Measurements from ENCODE around the gene XXYLT1.

The XXYLT1 gene

DNA sequence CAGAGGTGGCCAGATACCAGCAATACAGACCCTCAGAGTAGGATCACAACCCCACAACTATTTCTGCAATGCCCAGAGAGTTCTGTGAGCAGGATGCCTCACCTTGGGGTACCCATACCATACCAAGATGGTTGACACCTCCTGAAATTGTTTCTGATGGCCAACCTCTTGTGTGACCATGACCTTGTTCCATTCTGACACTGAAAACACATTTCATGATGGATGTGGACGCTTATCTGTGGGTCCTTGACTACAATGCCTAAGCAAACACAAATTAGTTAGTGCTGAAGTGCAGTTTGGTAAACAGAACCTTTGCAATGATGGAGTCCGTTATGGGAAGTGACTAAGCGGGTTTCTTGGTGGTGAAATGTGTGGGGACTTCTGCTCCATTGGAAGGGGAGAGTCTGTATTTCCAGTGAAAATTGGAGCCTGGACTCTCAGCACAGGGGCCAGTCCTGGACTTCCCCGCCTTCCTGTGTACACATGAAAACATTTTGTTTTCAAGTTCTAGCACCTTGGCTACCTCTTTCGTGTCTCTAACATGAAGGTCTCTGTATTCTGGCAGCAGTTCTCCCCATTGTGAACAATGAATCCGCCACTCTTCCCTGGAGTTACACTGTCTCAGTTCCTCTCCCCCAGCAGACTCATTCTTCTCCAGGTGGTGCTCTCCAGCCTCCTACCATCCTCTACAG lies 106.2 kb downstream of the XXYLT1 start:
- no peak for DNase-seq

DNA sequence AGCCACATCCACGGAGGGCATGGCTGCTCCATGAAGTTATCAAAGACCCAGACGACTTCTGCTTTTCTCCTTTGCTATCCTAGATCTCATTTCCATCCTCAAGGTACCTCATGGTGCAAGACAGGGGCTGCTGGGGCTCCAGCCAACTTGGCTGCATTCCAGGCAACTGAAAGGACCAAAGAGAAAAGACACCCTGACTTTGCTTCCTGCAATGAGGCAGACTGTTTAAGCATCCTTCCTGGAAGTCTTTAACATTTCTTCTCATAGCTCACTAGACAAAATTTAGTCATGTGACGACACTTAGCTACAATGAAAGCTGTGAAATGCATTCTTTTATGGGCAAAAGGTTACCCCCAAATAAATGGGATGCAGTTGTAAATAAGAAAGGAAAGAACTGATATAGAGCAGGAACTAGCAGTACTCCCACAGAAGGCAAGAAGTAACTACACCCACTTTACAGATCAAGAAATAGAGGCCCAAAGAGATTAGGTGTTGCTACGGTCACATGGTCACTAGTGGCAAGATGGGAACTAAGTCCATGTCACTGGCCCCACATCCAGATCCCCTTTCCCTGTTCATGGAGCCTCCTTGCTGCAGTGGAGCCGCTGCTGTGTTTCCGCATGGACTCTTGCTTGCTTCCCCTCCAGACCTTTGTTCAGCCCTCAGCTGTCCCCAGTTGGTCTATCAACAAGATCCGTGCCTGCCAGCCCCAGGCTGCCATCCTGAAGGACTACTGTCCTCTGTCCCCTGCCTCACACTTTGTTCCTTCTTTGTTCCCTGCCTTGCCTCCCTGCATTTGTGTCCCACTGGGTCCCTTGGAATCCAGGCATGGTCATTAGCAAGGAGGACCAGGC lies 107.0 kb downstream of the XXYLT1 start:
- DNase-seq = no peak

- no peak for DNase-seq
These were observed 108.1 kb downstream of the XXYLT1 start for GRCh38 chr3:195162816-195163215.

- peak in 1 of 5 donors; percentile 56 for DNase-seq
These were observed 108.8 kb downstream of the XXYLT1 start for GRCh38 chr3:195162033-195162669.

- DNase-seq = no peak
These were observed 110.0 kb downstream of the XXYLT1 start for GRCh38 chr3:195160908-195161434.

- DNase-seq = no peak
These were observed 110.6 kb downstream of the XXYLT1 start for GRCh38 chr3:195160257-195160898.

DNA sequence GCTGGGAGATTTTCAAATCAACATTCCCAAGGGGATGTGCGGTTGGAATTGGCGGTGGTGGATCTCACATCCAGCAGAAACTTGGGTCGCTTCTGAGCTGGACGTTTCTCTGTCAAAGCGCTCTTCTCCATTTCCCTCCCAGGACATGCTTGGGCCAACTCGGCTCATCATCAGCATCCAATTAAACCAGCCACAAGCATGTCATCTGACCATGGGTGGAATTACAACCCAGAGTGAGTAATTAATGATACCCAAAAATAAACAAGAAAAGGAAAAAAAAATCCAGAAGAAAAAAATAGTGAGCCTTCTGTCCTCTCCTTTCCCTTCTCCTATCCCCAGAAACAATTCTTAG lies 111.2 kb downstream of the XXYLT1 start:
- no peak for DNase-seq

GRCh38 chr3:195159117-195159813 lies 111.7 kb downstream of the XXYLT1 start:
- DNase-seq = no peak

GRCh38 chr3:195156286-195156890 lies 114.6 kb downstream of the XXYLT1 start:
- DNase-seq = no peak

- no peak for DNase-seq
These were observed 115.3 kb downstream of the XXYLT1 start for GRCh38 chr3:195155570-195156241.

GRCh38 chr3:195154793-195155535 lies 116.0 kb downstream of the XXYLT1 start:
- DNase-seq = no peak

- DNase-seq = no peak
These were observed 116.7 kb downstream of the XXYLT1 start for GRCh38 chr3:195154111-195154791.

DNA sequence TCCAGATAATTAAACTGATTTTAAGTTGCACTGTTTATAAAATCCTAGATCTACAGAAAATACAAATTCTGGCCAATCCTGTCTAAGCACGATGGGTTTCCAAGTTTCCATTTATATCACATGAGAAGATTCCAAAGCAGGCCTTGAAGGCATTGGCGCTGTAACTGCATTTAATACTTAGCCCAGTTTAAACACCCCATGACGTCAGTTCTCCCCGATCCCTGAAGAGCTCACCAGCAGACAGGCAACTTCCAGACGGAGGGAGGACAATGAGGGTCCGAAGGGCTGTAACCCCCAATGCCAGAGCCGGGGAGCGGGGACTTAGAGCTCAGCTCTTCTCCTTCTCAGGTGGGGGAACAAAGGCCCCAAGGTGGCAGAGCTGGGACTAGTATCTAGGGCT lies 117.3 kb downstream of the XXYLT1 start:
- DNase-seq = no peak

- DNase-seq = no peak
These were observed 117.8 kb downstream of the XXYLT1 start for GRCh38 chr3:195153130-195153529.

DNA sequence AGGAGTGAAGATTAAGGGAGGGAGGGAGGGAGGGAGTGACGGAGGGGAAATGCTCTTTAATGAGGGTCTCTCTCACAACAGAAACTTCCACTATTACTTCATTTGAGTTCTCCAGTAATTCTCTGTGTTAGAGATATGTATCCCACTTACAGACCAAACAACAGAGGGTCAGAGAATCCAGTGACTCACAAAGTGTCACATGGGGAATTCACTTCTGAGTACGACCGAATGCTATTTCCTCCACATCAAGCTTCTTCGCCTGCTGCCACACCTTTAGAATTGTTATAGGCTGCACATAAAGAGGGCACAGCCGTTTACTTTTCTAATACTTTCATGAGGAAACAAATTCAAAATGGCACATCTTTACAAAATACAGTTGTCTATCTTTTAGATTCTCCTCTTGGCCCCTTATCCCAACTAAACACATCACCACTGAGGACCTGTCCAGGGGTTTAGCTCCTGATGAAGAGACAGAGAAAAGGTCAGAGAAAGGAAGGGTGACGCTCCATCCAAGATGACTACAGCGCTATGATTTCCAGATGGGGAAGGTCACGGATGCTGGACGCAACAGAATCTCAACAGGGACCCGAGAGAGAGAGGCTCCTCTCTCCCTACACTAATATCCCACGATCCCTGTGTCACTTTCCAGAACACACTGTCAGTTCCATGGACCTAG lies 119.0 kb downstream of the XXYLT1 start:
- DNase-seq = no peak

GRCh38 chr3:195151402-195151801 lies 119.6 kb downstream of the XXYLT1 start:
- no peak for DNase-seq

DNA sequence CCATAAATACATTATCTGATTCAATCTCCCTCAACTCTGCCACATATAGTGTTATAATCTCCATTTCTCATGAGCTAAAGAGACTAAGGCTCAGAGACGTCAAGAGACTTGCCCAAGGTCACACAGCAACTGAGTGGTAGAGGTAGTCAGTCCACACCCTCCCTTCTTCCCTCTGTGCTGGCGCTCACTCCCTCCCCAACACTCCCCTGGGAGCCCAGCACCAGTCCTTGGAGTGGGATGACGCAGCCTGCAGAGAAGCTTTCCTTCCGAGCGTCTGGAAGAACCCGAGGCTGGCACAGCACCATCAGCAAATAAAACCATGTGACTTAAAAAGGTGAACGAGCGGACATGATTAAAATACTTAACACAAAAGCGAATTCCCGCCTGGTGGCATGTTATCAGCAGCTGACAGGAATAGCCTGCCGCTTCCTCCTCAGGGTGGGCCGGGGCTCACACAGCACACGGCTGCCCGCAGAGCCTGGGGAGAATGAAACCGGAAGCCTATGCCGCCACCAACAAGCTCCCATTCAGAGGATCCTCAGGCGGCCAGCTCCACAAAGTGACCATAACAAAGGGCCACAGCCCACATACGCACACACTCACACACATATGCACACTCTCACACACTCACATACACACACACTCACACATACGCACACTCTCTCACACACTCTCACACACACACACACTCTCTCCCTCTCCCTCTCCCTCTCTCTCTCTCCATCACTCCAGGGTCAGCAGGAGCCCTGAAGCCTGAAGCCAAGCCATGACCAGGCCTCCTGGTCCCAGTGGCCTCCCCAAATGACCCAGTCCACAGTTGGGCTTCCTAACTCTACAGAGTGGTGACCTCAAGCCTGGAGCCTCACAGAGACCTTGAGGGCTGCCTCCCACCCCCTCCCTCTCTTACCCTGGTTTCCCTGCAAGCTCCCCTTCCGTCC lies 120.5 kb downstream of the XXYLT1 start:
- DNase-seq = peak in 2 of 5 donors; percentile 29 to 49

Measured in T-helper 1 cell (primary cell).